GM12878 (cell line): Measurements from ENCODE around the gene MAGIX. TPM values are rescaled to one million over a fixed set of nuclear protein-coding genes. Genes with fewer than 3 reads are reported as not detected.

ENCODE experiments used
- ATAC-seq: fragments of 200-7000 bp; cut with Tn5 transposase; 3 replicates; pipeline ENCODE4 v1.9.1; 2020; ENCODE audit warnings: mild to moderate bottlenecking, moderate library complexity
- BruUV-seq: library from RNA; stranded (reverse); fragments of 400-500 nt; replicated peaks from 2 replicates; lab custom pipeline; 2021; lab: Mats Ljungman, UMichigan
- CTCF ChIA-PET: fragments of 300-600 bp; sonication (Branson Sonifier 250); formaldehyde crosslinking; extraction: SDS; loops from one replicate; lab custom pipeline; 2021; ENCODE audit warnings: inconsistent platforms; lab: Yijun Ruan, JAX
- POLR2A ChIA-PET: fragments of 350-600 bp; formaldehyde crosslinking; extraction: SDS; loops from one replicate; lab custom pipeline; 2021; ENCODE audit warnings: inconsistent platforms; lab: Charles Lee
- RAD21 ChIA-PET: fragments of 300-600 bp; sonication (Branson Sonifier 250); formaldehyde crosslinking; loops from one replicate; lab custom pipeline; 2023; ENCODE audit warnings: antibody characterized with exemption; ENCODE audit not compliant: unreplicated experiment; lab: Charles Lee
- SMC1A ChIA-PET: fragments of 300-600 bp; sonication (Branson Sonifier 250); formaldehyde crosslinking; loops from one replicate; lab custom pipeline; 2023; ENCODE audit not compliant: unreplicated experiment, uncharacterized antibody; lab: Charles Lee
- DNase-seq: peaks from one replicate; pipeline ENCODE4 v3.0.0-alpha.2; 2011; ENCODE audit warnings: low read depth, low spot score
- FAIRE-seq: peaks from 3 replicates; lab custom pipeline; 2011; peaks lifted over from hg19 to GRCh38; lab: Jason Lieb, UNC
- H2AFZ ChIP-seq: 2 replicates; pipeline ENCODE4 v1.6.0; 2011; ENCODE audit warnings: low read depth, low read length, control low read depth; ENCODE audit not compliant: control insufficient read depth
- H3K27ac ChIP-seq: 2 replicates; pipeline ENCODE4 v1.5.1; 2011; ENCODE audit warnings: control low read depth; ENCODE audit not compliant: control insufficient read depth, insufficient read depth
- H3K27me3 ChIP-seq, 2 experiments: replicated peaks in 1 of 2; 2 replicates each; pipeline versions ENCODE4 v1.6.0 to v1.6.1; 2011; ENCODE audit warnings: low read length in 1 of 2; ENCODE audit not compliant: control insufficient read depth in 2 of 2, insufficient read depth in 2 of 2
- H3K36me3 ChIP-seq, 2 experiments: 2 replicates each; pipeline ENCODE4 v1.5.1; 2011; ENCODE audit warnings: low read length in 1 of 2; ENCODE audit not compliant: control insufficient read depth in 2 of 2, insufficient read depth in 2 of 2
- H3K4me1 ChIP-seq: 2 replicates; pipeline ENCODE4 v1.6.1; 2011; ENCODE audit warnings: mild to moderate bottlenecking, low read length, moderate library complexity, mixed read lengths; ENCODE audit not compliant: control insufficient read depth, insufficient read depth
- H3K4me2 ChIP-seq: 2 replicates; pipeline ENCODE4 v1.6.0; 2011; ENCODE audit warnings: control low read depth; ENCODE audit not compliant: control insufficient read depth, insufficient read depth
- H3K4me3 ChIP-seq: fragments of 200-600 bp; sonication (generic); 2 replicates; pipeline ENCODE4 v1.5.1; 2016
- H3K79me2 ChIP-seq: 2 replicates; pipeline ENCODE4 v1.6.0; 2011; ENCODE audit warnings: low read length; ENCODE audit not compliant: control insufficient read depth, insufficient read depth
- H3K9ac ChIP-seq: 2 replicates; pipeline ENCODE4 v1.8.0; 2011; ENCODE audit warnings: low read length, control low read depth, mixed read lengths; ENCODE audit not compliant: control insufficient read depth, insufficient read depth
- H3K9me3 ChIP-seq: replicated peaks from 3 replicates; pipeline ENCODE4 v1.5.1; 2011; ENCODE audit warnings: mild to moderate bottlenecking, low read length; ENCODE audit not compliant: control insufficient read depth, insufficient read depth
- H4K20me1 ChIP-seq: 2 replicates; pipeline ENCODE4 v1.6.0; 2011; ENCODE audit not compliant: control insufficient read depth, insufficient read depth
- BMI1 ChIP-seq: fragments of 450-650 bp; IDR thresholded peaks from 2 replicates; pipeline ENCODE4 v1.6.1; 2016; ENCODE audit warnings: mild to moderate bottlenecking, moderate library complexity, borderline replicate concordance
- CHD2 ChIP-seq: IDR thresholded peaks from 2 replicates; pipeline ENCODE4 v1.6.1; 2011; ENCODE audit warnings: low read depth, low read length, improper control_type of control experiment, borderline replicate concordance
- CREB1 ChIP-seq: IDR thresholded peaks from 2 replicates; pipeline ENCODE4 v1.6.1; 2012; ENCODE audit warnings: low read depth, mild to moderate bottlenecking, inconsistent platforms
- HDGF ChIP-seq: fragments of 450-650 bp; IDR thresholded peaks from 2 replicates; pipeline ENCODE4 v1.6.1; 2016; ENCODE audit warnings: antibody characterized with exemption
- IKZF2 ChIP-seq, 2 experiments: fragments of 450-650 bp; IDR thresholded peaks; 2 replicates each; pipeline ENCODE4 v1.6.1; 2017; ENCODE audit warnings: mild to moderate bottlenecking in 2 of 2, moderate library complexity in 2 of 2
- JUND ChIP-seq: IDR thresholded peaks from 2 replicates; pipeline ENCODE4 v1.6.1; 2012; ENCODE audit warnings: low read depth, mild to moderate bottlenecking, low read length, improper control_type of control experiment, moderate library complexity
- KDM1A ChIP-seq: fragments of 200-600 bp; sonication (generic); IDR thresholded peaks from 2 replicates; pipeline ENCODE4 v1.6.1; 2016; ENCODE audit warnings: borderline replicate concordance
- MEF2A ChIP-seq: IDR thresholded peaks from 2 replicates; pipeline ENCODE4 v1.6.1; 2011; ENCODE audit warnings: low read depth, mild to moderate bottlenecking, low read length, moderate library complexity; ENCODE audit not compliant: insufficient read depth
- PAX5 ChIP-seq: IDR thresholded peaks from 2 replicates; pipeline ENCODE4 v1.6.1; 2011; ENCODE audit warnings: low read depth, low read length, borderline replicate concordance
- RAD21 ChIP-seq: IDR thresholded peaks from 2 replicates; pipeline ENCODE4 v1.6.1; 2011; ENCODE audit warnings: mild to moderate bottlenecking, low read depth, low read length, moderate library complexity; ENCODE audit not compliant: insufficient read depth
- SIX5 ChIP-seq: IDR thresholded peaks from 2 replicates; pipeline ENCODE4 v1.6.1; 2011; ENCODE audit warnings: mild to moderate bottlenecking, low read depth, low read length, moderate library complexity; ENCODE audit not compliant: severe bottlenecking
- SPI1 ChIP-seq: IDR thresholded peaks from 2 replicates; pipeline ENCODE4 v1.6.1; 2011; ENCODE audit warnings: low read depth, mild to moderate bottlenecking, low read length, moderate library complexity, borderline replicate concordance; ENCODE audit not compliant: insufficient read depth
- SREBF1 ChIP-seq: IDR thresholded peaks from 2 replicates; pipeline ENCODE4 v1.6.1; 2012; ENCODE audit warnings: mild to moderate bottlenecking, low read length
- WRNIP1 ChIP-seq: IDR thresholded peaks from 2 replicates; pipeline ENCODE4 v1.6.1; 2011; ENCODE audit warnings: low read depth, low read length, improper control_type of control experiment, borderline replicate concordance
- YBX1 ChIP-seq: fragments of 450-650 bp; IDR thresholded peaks from 2 replicates; pipeline ENCODE4 v1.6.1; 2016; ENCODE audit warnings: antibody characterized with exemption
- ZNF207 ChIP-seq: fragments of 450-650 bp; IDR thresholded peaks from 2 replicates; pipeline ENCODE4 v1.6.1; 2014; ENCODE audit warnings: antibody characterized with exemption, mild to moderate bottlenecking, borderline replicate concordance
- ZNF24 ChIP-seq: fragments of 450-650 bp; IDR thresholded peaks from 2 replicates; pipeline ENCODE4 v1.6.1; 2017; ENCODE audit warnings: antibody characterized with exemption, mild to moderate bottlenecking
- WGBS: methylation state at CpG from one replicate; pipeline ENCODE4 v1.1.6; 2016; ENCODE audit warnings: low lambda C conversion rate; ENCODE audit not compliant: insufficient replicate concordance, insufficient coverage; ENCODE audit errors: missing lambda C conversion rate; 5-methylcytosine and 5-hydroxymethylcytosine counted together
- in situ Hi-C: fragments of 300-500 bp; cut with MboI; formaldehyde crosslinking; loops from 9 replicates; pipeline ENCODE4 v1.14.3; 2018; ENCODE audit warnings: mixed read lengths
- intact Hi-C: fragments of 100-400 bp; cut with micrococcal nuclease; formaldehyde crosslinking; loops from one replicate; pipeline ENCODE4 v1.14.2; 2022; ENCODE audit not compliant: unreplicated experiment
- polyA plus RNA-seq, 11 experiments: library from polyadenylated mRNA; depleted of rRNA in 4 of 11; unstranded in 6 of 11; stranded (reverse) in 5 of 11; fragments of >200 nt; fragmentation: Nextera tagmentation in 4 of 11; fragmentation: Illumina TruSeq in 1 of 11; extraction: Ambion mirVana in 4 of 11; extraction: Trizol in 1 of 11; gene quantifications; 1 replicate in 1 of 11; 2 replicates in 10 of 11; pipeline versions ENCODE4 v1.2.1 to v1.2.3, GENCODE V29; 2011 to 2016; ENCODE audit warnings: inconsistent platforms in 2 of 11, missing spikeins in 2 of 11, low read depth in 1 of 11
- total RNA-seq, 4 experiments: library from RNA; depleted of rRNA in 3 of 4; stranded (reverse); fragments of >200 nt in 3 of 4; fragmentation: Illumina TruSeq in 1 of 4; extraction: Trizol in 1 of 4; gene quantifications; 2 replicates each; pipeline versions ENCODE4 v1.2.1 to v1.2.3, GENCODE V29; 2013 to 2021
- TF ChIP-seq, protein P1 (sequence below): fragments of 450-650 bp; IDR thresholded peaks from 2 replicates; pipeline ENCODE4 v1.6.1; 2017; ENCODE audit warnings: antibody characterized with exemption, mild to moderate bottlenecking, moderate library complexity
- TF ChIP-seq, protein P2 (sequence below): fragments of 450-650 bp; IDR thresholded peaks from 2 replicates; pipeline ENCODE4 v1.6.1; 2017; ENCODE audit warnings: mild to moderate bottlenecking, low read depth, inconsistent platforms; ENCODE audit not compliant: poor library complexity, severe bottlenecking

Gene MAGIX
- total and polyA plus RNA-seq, 10 of the 15 experiments (the other 5 are each of a cell fraction or from before 2014, with no cell fraction given): 0.03 to 2.5 (median 0.82) TPM

DNA sequence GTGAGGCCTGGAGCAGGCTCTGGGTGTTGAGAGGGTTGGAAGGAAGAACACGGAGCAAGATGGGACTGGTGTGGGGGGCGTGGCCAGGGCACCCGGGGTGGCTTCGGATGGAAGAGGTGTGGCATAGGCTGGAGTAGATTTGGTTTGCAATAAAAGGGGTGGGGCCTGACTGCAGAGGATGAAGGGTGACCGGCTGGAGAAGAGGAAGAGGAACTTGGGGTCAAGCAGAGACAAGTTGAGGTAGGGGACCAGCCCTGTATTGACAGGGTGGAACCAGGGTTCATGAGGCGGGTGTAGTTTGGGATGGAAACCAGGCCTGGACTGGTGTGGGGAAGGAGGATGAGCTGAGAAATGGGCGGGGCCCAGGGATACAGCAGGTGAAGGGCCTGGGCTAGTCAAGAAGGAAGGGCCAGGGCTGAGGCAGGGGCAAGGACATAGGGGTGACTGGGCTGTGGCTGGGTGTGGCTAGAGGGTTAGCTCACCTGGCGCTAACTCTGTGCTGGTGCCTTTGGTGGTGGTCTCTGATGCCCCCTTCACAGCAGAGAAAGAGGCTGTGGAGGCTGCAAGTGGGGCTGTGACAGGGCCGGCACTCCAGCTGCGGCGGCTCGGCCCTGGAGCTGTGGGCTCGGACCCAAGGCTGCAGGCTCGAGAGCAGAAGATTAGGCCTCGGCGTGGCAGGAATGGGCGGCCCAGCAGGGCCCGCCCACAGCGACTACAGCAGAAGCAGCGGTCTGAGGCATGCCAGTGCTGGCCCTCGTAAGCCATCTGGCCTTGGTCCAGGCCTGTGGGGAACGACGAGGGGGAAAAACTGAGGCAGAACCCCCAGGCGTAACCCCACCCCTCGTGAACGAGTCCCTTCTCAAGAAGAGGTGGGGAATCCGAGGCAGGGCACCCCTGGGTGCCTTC lies 14.1 kb downstream of the MAGIX start:
- Histone ChIP-seq H3K36me3 (no peaks in the 10 kb centered on the region; a peak in 3 of 4 replicates), H2AFZ (no peak overlapping the region), H3K79me2 (peaks cover 6% of the 10 kb centered on the region), H3K9ac (no peak overlapping the region), H3K27me3 (no peaks in the 10 kb centered on the region), H3K27ac (no peak overlapping the region), H3K4me1 (peaks cover 5% of the 10 kb centered on the region; the same call in 1 of the 2 replicates), H3K9me3 (no peaks in the 10 kb centered on the region; the same call in 2 of the 3 replicates), H4K20me1 (no peaks in the 10 kb centered on the region), H3K4me3 (no peak overlapping the region), H3K4me2 (no peak overlapping the region)
- ChIA-PET SMC1A (no interaction called here), CTCF (interaction anchor here (1.0 to 1.1 kb wide), 2 partner anchors 8 to 21 kb away, joined by 3 to 4 read pairs; no protein-coding TSS in a partner anchor), POLR2A (interaction anchor here (0.6 to 0.9 kb wide), 2 partner anchors 9 to 1832 kb away, joined by 3 read pairs; no protein-coding TSS in a partner anchor), RAD21 (interaction anchor here (1.0 kb wide), 1 partner anchor 34 kb away, joined by 4 read pairs; no protein-coding TSS in a partner anchor)
- WGBS: 66% methylated on average over 27 of the region's 27 CpGs
- no peak for DNase-seq
- TF ChIP-seq IKZF2 (IDR thresholded peaks at IDR 0.05) (no peak), ZNF24 (no peak), PAX5 (no peak), SREBF1 (no peak), RAD21 (no peak), MEF2A (no peak), CREB1 (no peak), SPI1 (no peak), HDGF (no peak), JUND (no peak), SIX5 (no peak), BMI1 (no peak), WRNIP1 (no peak), CHD2 (no peak), ZNF207 (no peak), KDM1A (no peak), YBX1 (no peak)
- TF ChIP-seq, protein P1, sequence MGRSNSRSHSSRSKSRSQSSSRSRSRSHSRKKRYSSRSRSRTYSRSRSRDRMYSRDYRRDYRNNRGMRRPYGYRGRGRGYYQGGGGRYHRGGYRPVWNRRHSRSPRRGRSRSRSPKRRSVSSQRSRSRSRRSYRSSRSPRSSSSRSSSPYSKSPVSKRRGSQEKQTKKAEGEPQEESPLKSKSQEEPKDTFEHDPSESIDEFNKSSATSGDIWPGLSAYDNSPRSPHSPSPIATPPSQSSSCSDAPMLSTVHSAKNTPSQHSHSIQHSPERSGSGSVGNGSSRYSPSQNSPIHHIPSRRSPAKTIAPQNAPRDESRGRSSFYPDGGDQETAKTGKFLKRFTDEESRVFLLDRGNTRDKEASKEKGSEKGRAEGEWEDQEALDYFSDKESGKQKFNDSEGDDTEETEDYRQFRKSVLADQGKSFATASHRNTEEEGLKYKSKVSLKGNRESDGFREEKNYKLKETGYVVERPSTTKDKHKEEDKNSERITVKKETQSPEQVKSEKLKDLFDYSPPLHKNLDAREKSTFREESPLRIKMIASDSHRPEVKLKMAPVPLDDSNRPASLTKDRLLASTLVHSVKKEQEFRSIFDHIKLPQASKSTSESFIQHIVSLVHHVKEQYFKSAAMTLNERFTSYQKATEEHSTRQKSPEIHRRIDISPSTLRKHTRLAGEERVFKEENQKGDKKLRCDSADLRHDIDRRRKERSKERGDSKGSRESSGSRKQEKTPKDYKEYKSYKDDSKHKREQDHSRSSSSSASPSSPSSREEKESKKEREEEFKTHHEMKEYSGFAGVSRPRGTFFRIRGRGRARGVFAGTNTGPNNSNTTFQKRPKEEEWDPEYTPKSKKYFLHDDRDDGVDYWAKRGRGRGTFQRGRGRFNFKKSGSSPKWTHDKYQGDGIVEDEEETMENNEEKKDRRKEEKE: no peak
- TF ChIP-seq, protein P2, sequence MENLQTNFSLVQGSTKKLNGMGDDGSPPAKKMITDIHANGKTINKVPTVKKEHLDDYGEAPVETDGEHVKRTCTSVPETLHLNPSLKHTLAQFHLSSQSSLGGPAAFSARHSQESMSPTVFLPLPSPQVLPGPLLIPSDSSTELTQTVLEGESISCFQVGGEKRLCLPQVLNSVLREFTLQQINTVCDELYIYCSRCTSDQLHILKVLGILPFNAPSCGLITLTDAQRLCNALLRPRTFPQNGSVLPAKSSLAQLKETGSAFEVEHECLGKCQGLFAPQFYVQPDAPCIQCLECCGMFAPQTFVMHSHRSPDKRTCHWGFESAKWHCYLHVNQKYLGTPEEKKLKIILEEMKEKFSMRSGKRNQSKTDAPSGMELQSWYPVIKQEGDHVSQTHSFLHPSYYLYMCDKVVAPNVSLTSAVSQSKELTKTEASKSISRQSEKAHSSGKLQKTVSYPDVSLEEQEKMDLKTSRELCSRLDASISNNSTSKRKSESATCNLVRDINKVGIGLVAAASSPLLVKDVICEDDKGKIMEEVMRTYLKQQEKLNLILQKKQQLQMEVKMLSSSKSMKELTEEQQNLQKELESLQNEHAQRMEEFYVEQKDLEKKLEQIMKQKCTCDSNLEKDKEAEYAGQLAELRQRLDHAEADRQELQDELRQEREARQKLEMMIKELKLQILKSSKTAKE: no peak
- intact Hi-C loops (no loop called here), in situ Hi-C loops (no loop called here)
- no peak for FAIRE-seq
- no peak for ATAC-seq
- BruUV-seq: no TSS peak
